22Rv1 (cell line): Measurements from ENCODE around the gene CDK11B.

Experiments used
- H3K27ac ChIP-seq: fragments of 450-650 bp; 2 replicates; pipeline ENCODE4 v1.5.1; 2017
- ZFX ChIP-seq: fragments of 450-650 bp; IDR thresholded peaks from 2 replicates; pipeline ENCODE4 v1.6.1; 2017; ENCODE audit warnings: antibody characterized with exemption, borderline replicate concordance
- TF ChIP-seq, protein P1 (sequence below): fragments of 450-650 bp; IDR thresholded peaks from 2 replicates; pipeline ENCODE4 v1.5.1; 2017; ENCODE audit warnings: mild to moderate bottlenecking

The CDK11B gene

DNA sequence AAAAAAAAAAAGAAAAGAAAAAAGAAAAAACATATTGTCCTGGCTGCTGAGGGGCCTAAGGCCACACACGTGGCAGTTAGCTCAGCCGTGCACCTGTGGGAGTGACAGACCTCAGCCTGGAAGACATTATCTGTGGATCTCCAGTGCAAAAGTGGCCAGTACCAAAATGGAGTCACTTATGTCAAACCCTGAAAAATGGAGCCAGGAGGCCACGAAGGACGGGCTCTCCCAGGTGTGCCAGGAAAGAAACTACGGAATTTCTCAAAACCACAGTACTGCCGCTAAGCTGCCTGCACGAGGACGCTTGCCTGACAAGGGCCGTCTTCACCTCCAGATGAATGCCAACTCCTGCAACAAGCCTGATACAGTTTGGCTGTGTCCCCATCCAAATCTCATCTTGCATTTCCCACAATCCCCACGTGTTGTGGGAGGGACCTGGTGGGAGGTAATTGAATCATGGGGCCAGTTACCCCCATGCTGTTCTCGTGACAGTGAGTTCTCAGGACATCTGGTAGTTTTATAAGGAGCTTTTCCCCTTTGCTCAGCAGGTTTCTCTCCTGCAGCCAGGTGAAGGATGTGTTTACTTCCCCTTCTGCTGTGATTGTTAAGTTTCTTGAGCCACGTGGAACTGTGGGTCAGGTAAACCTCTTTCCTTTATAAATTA lies 48.9 kb downstream of the CDK11B start:
- H3K27ac ChIP-seq: no peak overlapping the region
- TF ChIP-seq, protein P1, sequence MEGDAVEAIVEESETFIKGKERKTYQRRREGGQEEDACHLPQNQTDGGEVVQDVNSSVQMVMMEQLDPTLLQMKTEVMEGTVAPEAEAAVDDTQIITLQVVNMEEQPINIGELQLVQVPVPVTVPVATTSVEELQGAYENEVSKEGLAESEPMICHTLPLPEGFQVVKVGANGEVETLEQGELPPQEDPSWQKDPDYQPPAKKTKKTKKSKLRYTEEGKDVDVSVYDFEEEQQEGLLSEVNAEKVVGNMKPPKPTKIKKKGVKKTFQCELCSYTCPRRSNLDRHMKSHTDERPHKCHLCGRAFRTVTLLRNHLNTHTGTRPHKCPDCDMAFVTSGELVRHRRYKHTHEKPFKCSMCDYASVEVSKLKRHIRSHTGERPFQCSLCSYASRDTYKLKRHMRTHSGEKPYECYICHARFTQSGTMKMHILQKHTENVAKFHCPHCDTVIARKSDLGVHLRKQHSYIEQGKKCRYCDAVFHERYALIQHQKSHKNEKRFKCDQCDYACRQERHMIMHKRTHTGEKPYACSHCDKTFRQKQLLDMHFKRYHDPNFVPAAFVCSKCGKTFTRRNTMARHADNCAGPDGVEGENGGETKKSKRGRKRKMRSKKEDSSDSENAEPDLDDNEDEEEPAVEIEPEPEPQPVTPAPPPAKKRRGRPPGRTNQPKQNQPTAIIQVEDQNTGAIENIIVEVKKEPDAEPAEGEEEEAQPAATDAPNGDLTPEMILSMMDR: no peak
- TF ChIP-seq ZFX: no peak

DNA sequence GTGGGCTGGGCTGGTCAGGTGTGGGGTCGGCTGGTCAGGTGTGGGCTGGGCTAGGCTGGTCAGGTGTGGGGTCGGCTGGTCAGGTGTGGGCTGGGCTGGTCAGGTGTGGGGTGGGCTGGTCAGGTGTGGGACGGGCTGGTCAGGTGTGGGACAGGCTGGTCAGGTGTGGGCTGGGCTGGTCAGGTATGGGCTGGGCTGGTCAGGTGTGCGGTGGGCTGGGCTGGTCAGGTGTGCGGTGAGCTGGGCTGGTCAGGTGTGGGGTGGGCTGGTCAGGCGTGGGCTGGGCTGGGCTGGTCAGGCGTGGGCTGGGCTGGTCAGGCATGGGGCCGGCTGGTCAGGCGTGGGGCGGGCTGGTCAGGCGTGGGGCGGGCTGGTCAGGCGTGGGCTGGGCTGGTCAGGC lies 52.6 kb downstream of the CDK11B start:
- H3K27ac ChIP-seq: no peak overlapping the region
- TF ChIP-seq ZFX: no peak
- TF ChIP-seq, protein P1: no peak

DNA sequence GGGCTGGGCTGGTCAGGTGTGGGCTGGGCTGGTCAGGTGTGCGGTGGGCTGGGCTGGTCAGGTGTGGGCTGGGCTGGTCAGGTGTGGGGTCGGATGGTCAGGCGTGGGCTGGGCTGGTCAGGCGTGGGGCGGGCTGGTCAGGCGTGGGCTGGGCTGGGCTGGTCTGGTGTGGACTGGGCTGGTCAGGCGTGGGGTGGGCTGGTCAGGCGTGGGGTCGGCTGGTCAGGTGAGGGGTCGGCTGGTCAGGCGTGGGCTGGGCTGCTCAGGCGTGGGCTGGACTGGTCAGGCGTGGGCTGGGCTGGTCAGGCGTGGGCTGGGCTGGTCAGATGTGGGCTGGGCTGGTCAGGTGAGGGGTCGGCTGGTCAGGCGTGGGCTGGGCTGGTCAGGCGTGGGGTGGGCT lies 53.1 kb downstream of the CDK11B start:
- H3K27ac ChIP-seq: no peak overlapping the region
- TF ChIP-seq, protein P1: no peak
- TF ChIP-seq ZFX: no peak

DNA sequence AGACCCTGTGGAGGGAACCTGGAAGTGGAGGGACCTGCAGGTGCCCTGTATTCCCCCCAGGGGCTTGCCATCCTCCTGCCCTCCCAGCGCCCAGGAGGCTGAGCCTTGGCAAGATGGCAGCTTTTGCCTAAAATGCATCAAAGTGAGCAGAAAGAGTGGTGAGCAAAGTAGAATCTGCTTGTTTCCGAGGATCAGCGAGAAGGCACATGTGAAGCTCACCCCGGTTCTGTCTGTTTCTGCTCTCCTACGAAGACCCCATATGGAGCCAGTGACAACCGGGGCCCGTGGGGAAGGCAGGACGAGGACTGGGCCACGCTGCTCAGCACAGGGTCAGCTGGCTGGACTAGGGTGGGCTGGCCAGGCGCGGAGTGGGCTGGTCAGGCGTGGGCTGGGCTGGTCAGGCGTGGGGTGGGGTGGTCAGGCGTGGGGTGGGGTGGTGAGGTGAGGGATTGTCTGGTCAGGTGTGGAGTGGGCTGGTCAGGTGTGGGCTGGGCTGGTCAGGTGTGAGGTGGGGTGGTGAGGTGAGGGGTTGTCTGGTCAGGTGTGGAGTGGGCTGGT lies 53.7 kb downstream of the CDK11B start:
- no peak overlapping the region for H3K27ac ChIP-seq
- TF ChIP-seq, protein P1: no peak
- TF ChIP-seq ZFX: no peak

DNA sequence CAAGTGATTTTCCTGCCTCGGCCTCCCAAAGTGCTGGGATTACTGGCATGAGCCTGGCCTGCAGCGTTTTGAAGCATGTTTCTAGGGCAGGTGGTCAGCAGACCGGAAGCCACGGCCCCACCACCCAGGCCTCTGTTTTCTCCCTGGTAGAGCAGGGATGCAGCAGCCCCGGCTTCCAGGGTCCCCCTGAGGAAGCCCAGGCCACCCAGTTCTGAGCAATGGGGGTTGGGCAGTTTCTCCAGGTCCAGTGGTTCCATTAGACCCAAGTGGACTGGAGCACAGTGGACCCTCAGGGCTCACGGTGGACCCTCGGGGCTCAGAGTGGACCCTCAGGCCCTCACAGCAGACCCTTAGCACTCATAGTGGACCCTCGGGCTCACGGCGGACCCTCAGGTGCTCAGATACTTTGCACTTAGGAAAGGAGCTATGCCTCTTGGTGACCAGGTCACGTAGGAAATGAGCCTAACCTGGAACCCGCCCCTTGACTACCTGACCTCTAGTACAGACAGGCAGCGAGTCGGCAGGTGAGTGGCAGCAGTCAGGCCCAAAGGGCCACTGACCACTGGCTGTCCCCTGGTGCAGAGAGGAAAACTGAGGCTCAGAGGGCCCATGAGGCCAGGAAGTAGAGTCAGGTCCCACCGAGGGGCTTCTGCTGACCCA lies 54.3 kb downstream of the CDK11B start:
- no peak overlapping the region for H3K27ac ChIP-seq

DNA sequence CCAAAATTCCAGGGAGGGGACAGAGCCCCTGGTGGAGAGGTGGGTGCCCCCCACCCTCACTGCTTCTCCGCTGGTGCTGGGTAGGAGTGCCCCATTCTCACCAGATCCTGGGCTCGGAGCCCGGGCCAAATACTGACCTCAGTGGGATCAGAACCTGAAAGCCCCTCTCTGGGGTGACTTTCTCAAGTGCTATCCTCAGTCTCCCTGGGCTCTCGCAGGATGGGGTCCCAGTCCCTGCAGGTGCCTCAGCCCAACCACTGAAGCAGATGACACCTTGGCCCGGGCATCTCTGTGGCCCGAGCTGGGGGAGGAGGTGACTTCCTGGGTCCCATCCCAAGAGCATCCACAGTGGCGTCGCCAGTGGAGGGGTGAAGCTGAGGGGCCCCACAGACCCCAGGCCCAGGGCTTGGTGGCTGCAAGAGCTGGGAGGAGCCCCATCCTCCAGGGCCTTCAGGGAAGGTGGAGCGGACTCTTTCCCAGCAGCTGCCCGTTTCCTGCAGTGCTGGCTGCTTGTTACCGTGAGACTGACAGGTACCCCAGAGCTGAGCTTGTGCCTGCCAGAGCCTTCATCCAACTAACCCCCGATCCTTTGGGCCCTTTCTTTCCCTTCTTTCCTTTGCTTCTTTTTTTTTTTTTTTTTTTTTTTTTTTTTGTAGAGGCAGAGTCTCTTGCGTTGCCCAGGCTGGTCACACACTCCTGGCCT lies 55.0 kb downstream of the CDK11B start:
- no peak overlapping the region for H3K27ac ChIP-seq
- TF ChIP-seq, protein P1: no peak
- TF ChIP-seq ZFX: no peak

More for the DNA sequence above, 54.3 kb downstream of the CDK11B start:
- TF ChIP-seq, protein P1: no peak
- no peak for TF ChIP-seq ZFX
